ENCODE data around the gene APP. TPM values are rescaled to one million over a fixed set of nuclear protein-coding genes. Genes with fewer than 3 reads are reported as not detected.

Gene APP
- total RNA-seq, 2 experiments from 2014 or later: 22.8 to 24.5 TPM

DNA sequence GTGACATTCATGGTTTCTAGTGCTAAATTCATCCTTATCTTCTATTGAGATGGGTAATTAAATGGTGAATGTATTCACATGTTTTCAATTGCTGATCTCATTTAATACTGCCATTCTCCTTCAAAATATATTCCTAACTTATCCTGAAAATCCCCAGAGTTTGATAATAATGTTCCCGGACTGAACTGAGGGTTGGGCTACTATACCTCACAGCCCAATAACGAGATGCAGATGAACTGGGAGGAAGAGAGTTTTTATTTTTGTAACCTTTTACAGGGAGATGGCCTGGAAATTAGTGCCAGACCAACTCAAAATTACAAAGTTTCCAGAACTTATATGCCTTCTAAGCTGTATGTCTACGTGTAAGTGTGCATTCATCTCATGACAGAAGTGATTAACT, 210.8 kb downstream of the APP start:
- ChIA-PET CTCF (no interaction called here), POLR2A (no interaction called here)

DNA sequence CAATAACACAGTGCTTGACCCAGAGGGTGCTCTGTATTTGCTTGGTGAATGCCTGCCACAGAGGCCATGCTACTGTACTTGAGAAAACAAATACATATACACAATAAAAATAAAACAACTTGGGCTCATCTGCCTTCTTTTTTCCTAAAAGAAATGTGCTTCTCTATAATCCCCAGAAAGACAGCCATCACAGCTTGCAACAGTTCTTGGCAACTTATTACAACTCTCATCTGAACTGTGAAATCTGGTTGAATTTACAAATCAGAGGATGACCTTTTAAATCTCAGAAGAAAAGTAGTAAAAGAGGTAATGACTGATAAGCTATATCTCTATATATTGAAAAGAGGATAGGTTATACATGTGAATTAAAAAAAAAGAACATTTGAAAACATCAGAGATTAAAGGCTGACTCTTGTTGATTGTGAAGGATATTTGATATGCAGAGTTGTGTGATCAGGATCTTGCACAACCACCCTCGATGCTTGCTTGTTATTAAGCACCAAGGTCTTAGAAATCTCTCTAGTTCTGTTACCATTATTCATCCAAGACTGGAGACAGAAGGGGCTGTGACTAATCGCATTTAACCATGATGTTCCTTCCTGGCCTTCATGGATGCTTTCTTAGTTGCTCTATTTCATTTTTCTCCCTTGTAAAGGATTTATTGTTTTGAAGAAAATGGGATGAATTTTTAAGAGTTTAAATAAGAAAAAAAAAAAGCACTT, 213.4 kb downstream of the APP start:
- CTCF ChIA-PET: no interaction called here
- POLR2A ChIA-PET: no interaction called here

- CTCF ChIA-PET: no interaction called here
- POLR2A ChIA-PET: no interaction called here
Measured at GRCh38 chr21:25955646-25956045, 214.9 kb downstream of the APP start.

GRCh38 chr21:25953659-25954058, 216.9 kb downstream of the APP start:
- POLR2A ChIA-PET: no interaction called here
- CTCF ChIA-PET: no interaction called here

- POLR2A ChIA-PET: no interaction called here
Measured at GRCh38 chr21:25953196-25953595, 217.4 kb downstream of the APP start.

GRCh38 chr21:25952306-25952705, 218.3 kb downstream of the APP start:
- ChIA-PET POLR2A (no interaction called here), CTCF (no interaction called here)

More at GRCh38 chr21:25953196-25953595, 217.4 kb downstream of the APP start:
- CTCF ChIA-PET: interaction anchor here (0.6 kb wide), 1 partner anchor 11 kb away, joined by 4 read pairs; no protein-coding TSS in a partner anchor

GRCh38 chr21:25949701-25950100, 220.9 kb downstream of the APP start:
- CTCF ChIA-PET: interaction anchor here (0.7 kb wide), 1 partner anchor 279 kb away, joined by 5 read pairs; no protein-coding TSS in a partner anchor
- POLR2A ChIA-PET: no interaction called here

- CTCF ChIA-PET: no interaction called here
- POLR2A ChIA-PET: no interaction called here
Measured at GRCh38 chr21:25944672-25945213, 225.8 kb downstream of the APP start.

GRCh38 chr21:25944082-25944481, 226.5 kb downstream of the APP start:
- CTCF ChIA-PET: no interaction called here
- POLR2A ChIA-PET: no interaction called here

DNA sequence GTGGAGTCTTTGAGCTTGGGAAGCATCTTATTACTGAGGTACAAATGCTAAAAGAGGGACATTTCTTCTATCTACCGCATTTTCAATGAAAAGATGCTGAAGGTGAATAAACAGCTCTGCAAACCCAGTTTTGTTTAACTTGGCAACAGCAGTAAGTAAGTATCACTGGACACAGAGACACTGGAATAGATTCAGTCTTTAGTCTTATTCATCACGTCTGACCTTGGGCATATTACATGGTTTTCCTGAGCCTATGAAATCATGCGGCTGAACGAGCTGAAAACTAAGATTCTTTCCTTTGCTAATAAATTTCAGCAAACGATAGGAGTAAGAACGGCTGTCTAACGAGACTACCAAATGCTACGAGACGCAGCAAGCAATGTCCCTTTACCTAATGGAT, 228.4 kb downstream of the APP start:
- POLR2A ChIA-PET: no interaction called here
- CTCF ChIA-PET: no interaction called here

- POLR2A ChIA-PET: no interaction called here
- CTCF ChIA-PET: no interaction called here
Measured at GRCh38 chr21:25939396-25939761, 231.2 kb downstream of the APP start.

DNA sequence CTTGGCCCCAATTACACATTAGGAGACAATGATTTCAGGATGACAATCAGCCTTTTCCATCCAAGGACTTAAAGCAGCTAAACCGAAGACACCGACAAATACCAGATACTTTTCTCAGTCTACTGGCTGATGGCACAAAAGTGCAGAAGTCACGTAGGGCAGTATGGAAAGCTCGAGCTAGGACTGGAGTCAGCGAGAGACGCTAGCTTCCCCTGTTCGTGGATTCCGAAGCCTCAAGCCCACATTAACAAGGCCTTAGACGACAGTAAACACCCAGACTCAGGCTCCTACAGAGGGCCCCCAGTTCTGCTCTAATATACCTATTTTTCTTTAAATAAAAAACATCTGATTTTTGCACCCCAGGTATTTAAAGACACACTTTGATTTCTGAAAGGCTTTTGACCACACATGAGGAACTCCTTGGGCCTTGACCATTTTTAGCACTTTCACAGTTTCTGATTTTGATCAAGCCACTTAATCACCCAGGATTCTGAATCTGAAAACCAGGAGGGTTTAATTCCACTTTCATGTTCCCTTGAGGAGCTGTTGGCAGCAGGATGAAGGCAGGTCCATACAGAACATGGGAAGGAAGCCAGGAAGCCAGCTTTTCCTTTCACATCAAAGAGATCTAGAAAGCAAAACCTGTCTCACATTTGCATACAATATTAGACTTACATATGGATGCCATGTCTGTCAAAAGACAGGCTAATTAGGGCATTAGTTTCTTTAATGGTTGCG, 231.7 kb downstream of the APP start:
- ChIA-PET POLR2A (no interaction called here), CTCF (no interaction called here)

- ChIA-PET POLR2A (no interaction called here), CTCF (interaction anchor here (0.6 kb wide), 1 partner anchor 10 kb away, joined by 4 read pairs; no protein-coding TSS in a partner anchor)
Measured at GRCh38 chr21:25936776-25937175, 233.8 kb downstream of the APP start.

GRCh38 chr21:25934771-25935224, 235.8 kb downstream of the APP start:
- ChIA-PET CTCF (no interaction called here), POLR2A (no interaction called here)

GRCh38 chr21:25934130-25934529, 236.4 kb downstream of the APP start:
- CTCF ChIA-PET: no interaction called here

GRCh38 chr21:25931765-25932164, 238.8 kb downstream of the APP start:
- ChIA-PET POLR2A (no interaction called here), CTCF (interaction anchor here (0.7 kb wide), 1 partner anchor 700 kb away, joined by 4 read pairs; no protein-coding TSS in a partner anchor)

More at GRCh38 chr21:25934130-25934529, 236.4 kb downstream of the APP start:
- POLR2A ChIA-PET: no interaction called here

GRCh38 chr21:25929856-25930520, 240.6 kb downstream of the APP start:
- CTCF ChIA-PET: no interaction called here
- POLR2A ChIA-PET: no interaction called here

- ChIA-PET POLR2A (no interaction called here), CTCF (interaction anchor here (0.7 kb wide), 1 partner anchor 9 kb away, joined by 4 read pairs; no protein-coding TSS in a partner anchor)
Measured at GRCh38 chr21:25927195-25927880, 243.2 kb downstream of the APP start.

DNA sequence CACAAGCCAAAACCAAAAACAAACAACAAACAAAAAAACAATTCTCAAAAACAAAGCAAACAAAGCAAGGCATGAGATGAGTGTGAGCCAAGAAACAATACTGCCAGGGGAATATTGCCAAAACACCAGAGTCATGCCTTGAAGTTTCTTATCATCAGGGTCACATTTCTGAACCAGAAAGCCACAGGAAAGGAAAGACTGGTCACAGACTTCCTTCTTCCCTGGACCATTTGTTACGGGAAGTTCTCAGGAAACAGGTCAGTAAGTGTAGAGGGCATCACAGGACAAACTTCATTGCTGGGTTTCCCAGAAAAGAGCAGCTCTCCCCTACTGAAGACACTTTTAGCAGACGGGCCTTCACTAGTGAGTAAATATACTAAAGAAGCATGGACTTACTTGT, 244.6 kb downstream of the APP start:
- ChIA-PET POLR2A (no interaction called here), CTCF (interaction anchor here (0.6 kb wide), 1 partner anchor 17 kb away, joined by 3 read pairs; no protein-coding TSS in a partner anchor)

Data from activated CD8-positive, alpha-beta memory T cell treated with anti-CD3 and anti-CD28 coated beads for 36 hours (primary cell).